Upper lobe of left lung (tissue), 4 donors: ENCODE results near the gene DAPK2.

Experiments
- EP300 ChIP-seq, 4 donors: sonication (generic); formaldehyde crosslinking; IDR thresholded peaks; one replicate each; pipeline ENCODE4 v1.5.1; 2017; ENCODE audit warnings: antibody characterized with exemption in 4 of 4, control low read depth in 2 of 4
- POLR2A ChIP-seq, 4 donors: fragments of 450-650 bp; IDR thresholded peaks; one replicate each; pipeline ENCODE4 v1.5.1; 2016 to 2017; ENCODE audit warnings: antibody characterized with exemption in 4 of 4, mild to moderate bottlenecking in 2 of 4
- POLR2AphosphoS5 ChIP-seq, 2 donors: sonication (generic); formaldehyde crosslinking; IDR thresholded peaks; one replicate each; pipeline ENCODE4 v1.5.1; 2017; ENCODE audit warnings: antibody characterized with exemption in 2 of 2
- TF ChIP-seq, protein P1 (sequence below), 6 experiments: fragments of 450-650 bp in 4 of 6; fragments of 200-600 bp in 2 of 6; sonication (generic) in 2 of 6; IDR thresholded peaks; one replicate each; pipeline ENCODE4 v1.5.1; 2016 to 2019; ENCODE audit warnings: antibody characterized with exemption in 6 of 6

DNA sequence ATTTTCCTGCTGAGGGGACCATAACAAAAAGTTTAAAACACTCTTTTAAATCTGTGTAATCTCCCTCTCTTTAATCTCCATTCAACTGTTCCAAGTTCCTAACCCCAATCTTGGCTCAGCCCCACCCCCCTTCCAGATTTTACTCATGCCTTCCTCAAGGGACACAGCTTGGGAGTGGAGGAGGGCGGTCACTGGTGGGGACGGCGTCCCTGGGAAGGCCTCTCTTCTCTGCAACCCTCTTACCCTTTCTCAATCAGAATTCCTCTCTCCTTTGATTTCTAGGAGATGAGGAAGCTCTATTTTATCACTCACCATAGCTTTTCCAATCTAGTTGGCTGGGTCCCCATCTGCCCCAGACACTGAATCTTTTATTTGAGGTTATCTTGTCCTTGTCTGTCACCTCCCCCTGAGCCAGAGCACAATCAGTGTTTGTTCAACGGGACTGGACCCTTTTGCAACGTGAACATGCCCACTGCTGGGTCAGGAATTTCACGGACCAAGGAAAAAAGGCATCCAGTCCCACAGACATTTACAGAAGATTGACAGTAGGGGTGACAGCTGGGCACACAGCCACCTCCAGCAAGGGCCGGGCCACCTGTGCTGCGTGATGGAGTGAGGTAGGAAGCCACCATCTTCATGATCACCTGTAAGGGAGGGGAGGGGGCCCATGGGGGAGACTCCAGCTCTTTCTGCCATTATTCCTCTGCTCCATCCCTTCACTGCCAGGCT, 128.5 kb downstream of the DAPK2 start:
- TF ChIP-seq, protein P1, sequence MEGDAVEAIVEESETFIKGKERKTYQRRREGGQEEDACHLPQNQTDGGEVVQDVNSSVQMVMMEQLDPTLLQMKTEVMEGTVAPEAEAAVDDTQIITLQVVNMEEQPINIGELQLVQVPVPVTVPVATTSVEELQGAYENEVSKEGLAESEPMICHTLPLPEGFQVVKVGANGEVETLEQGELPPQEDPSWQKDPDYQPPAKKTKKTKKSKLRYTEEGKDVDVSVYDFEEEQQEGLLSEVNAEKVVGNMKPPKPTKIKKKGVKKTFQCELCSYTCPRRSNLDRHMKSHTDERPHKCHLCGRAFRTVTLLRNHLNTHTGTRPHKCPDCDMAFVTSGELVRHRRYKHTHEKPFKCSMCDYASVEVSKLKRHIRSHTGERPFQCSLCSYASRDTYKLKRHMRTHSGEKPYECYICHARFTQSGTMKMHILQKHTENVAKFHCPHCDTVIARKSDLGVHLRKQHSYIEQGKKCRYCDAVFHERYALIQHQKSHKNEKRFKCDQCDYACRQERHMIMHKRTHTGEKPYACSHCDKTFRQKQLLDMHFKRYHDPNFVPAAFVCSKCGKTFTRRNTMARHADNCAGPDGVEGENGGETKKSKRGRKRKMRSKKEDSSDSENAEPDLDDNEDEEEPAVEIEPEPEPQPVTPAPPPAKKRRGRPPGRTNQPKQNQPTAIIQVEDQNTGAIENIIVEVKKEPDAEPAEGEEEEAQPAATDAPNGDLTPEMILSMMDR (IDR thresholded peaks at IDR 0.05): no peak
- TF ChIP-seq POLR2A (IDR thresholded peaks at IDR 0.05) (no peak), EP300 (IDR thresholded peaks at IDR 0.05) (no peak), POLR2AphosphoS5 (IDR thresholded peaks at IDR 0.05) (no peak)
